ENCODE results near the gene BTBD2. TPM values are rescaled to one million over a fixed set of nuclear protein-coding genes. Genes with fewer than 3 reads are reported as not detected.

BTBD2 gene
- total and polyA plus RNA-seq, 9 donors: 14.4 to 131 (median 88.0) TPM

GRCh38 chr19:1942934-1943555, 72.5 kb downstream of the BTBD2 start:
- WGBS, 3 donors: 23 to 26% (median 26%) methylated on average over 21 of the region's 21 CpGs
- H3K27ac ChIP-seq: no peak overlapping the region
- intact Hi-C loops (cut with DNase I): no loop called here

GRCh38 chr19:1942078-1942933, 73.2 kb downstream of the BTBD2 start:
- 0 to 2% (median 1%) methylated on average over 39 to 40 of the region's 40 CpGs for WGBS, 3 donors
- H3K27ac ChIP-seq: peak overlapping the region; percentile 53 to 75
- TF ChIP-seq EP300 (IDR thresholded peaks at IDR 0.05) (no peak), POLR2A (IDR thresholded peaks at IDR 0.05) (no peak), CTCF (IDR thresholded peaks at IDR 0.05) (no peak)
- intact Hi-C loops (cut with DNase I): no loop called here
- H3K4me3 ChIP-seq: peak overlapping the region; percentile 63
- H3K27me3 ChIP-seq: no peaks in the 10 kb centered on the region
- H3K36me3 ChIP-seq: no peaks in the 10 kb centered on the region
- H3K4me1 ChIP-seq (ENCODE audit: insufficient read depth): peaks cover 16% of the 10 kb centered on the region
- peak; percentile 61 to 80 (median 72) for DNase-seq
- H3K9me3 ChIP-seq: no peaks in the 10 kb centered on the region

More at GRCh38 chr19:1942934-1943555, 72.5 kb downstream of the BTBD2 start:
- no peaks in the 10 kb centered on the region for H3K9me3 ChIP-seq
- no peaks in the 10 kb centered on the region for H3K36me3 ChIP-seq
- TF ChIP-seq EP300 (IDR thresholded peaks at IDR 0.05): no peak
- TF ChIP-seq CTCF (IDR thresholded peaks at IDR 0.05): no peak
- no peak for TF ChIP-seq POLR2A (IDR thresholded peaks at IDR 0.05)
- H3K4me3 ChIP-seq: peak overlapping the region; percentile 63
- peaks cover 16% of the 10 kb centered on the region for H3K4me1 ChIP-seq (ENCODE audit: insufficient read depth)
- no peaks in the 10 kb centered on the region for H3K27me3 ChIP-seq
- DNase-seq: peak in 3 of 5 donors; percentile 30 to 60 (median 59)

DNA sequence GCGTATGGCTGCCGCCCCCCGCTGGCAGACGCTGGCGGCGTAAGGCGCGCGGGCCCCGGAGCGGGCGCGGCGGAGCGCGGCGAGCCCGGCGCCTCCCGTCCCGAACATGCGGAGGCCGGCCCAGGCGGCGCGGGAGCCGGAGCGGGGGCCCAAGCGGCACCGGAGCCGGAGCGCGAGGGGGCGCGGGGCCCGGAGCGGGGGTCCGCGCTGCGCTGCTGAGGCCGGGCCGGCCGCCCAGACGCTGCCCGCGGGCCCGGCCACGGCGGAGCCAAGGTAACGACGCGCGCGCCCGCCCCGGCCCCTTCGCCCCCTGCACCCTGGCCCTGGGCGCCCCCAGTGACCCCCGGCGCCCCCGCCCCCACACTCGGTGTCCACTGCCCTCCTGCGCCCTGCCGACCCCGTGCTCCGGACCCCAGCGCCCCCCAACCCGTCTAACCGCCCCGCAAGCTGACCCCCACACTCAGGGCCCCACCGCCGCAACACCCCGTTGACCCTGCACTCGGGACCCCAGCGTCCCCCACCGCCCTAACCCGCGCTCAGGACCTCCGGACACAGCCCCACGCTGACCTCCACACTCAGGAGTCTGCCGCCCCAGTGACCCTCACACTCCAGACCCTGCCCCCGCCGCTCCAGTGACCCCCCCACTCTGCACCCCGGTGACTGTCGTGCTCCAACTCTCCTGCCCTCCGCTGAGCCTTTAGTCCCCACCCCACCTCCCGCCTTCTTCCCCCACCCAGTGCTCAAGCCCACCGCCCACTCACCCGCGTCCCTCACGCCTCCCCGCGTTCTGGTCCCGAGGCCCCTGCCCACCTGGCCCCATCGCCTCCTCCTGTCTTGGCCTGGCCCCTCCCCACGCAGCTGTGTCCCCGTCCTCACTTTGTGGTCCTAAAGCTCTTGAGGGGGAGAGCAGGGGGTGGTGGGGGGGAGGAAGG, 74.1 kb downstream of the BTBD2 start, which contains the start of gene CSNK1G2:
Gene CSNK1G2 (plus strand): TSS at position 27 of the 932 bp plus-strand sequence. CDS start 28,601 bp downstream, outside the sequence.
- peak within 1 kb of the TSS; percentile 63 for H3K4me3 ChIP-seq
- DNase-seq: peak; percentile 42 to 78 (median 67)
- WGBS, 3 donors: 0 to 1% (median 0%) methylated on average over 25 to 97 of the region's 97 CpGs
- no peaks in the 10 kb centered on the region for H3K36me3 ChIP-seq
- peak within 1 kb of the TSS; percentile 89 to 99 for H3K27ac ChIP-seq
- no peak for TF ChIP-seq EP300 (IDR thresholded peaks at IDR 0.05)
- no peak for TF ChIP-seq CTCF (IDR thresholded peaks at IDR 0.05)
- TF ChIP-seq POLR2A (IDR thresholded peaks at IDR 0.05): no peak
- H3K9me3 ChIP-seq: no peaks in the 10 kb centered on the region
- H3K27me3 ChIP-seq: no peaks in the 10 kb centered on the region
- peaks cover 16% of the 10 kb centered on the region for H3K4me1 ChIP-seq (ENCODE audit: insufficient read depth)
- intact Hi-C loops (cut with DNase I): no loop called here

GRCh38 chr19:1938071-1938470, 77.4 kb downstream of the BTBD2 start:
- no peak overlapping the region for H3K4me3 ChIP-seq
- intact Hi-C loops (cut with DNase I): loop anchor here in 3 of 4 donors (5.0 to 10.0 kb wide), 3 partner anchors 74 to 137 kb away; no protein-coding TSS in a partner anchor
- no peaks in the 10 kb centered on the region for H3K27me3 ChIP-seq
- peak in 1 of 5 donors; percentile 24 for DNase-seq
- H3K36me3 ChIP-seq: no peaks in the 10 kb centered on the region
- no peak overlapping the region for H3K27ac ChIP-seq
- H3K4me1 ChIP-seq (ENCODE audit: insufficient read depth): peaks cover 10% of the 10 kb centered on the region
- H3K9me3 ChIP-seq: no peaks in the 10 kb centered on the region
- no peak for TF ChIP-seq POLR2A (IDR thresholded peaks at IDR 0.05)
- no peak for TF ChIP-seq EP300 (IDR thresholded peaks at IDR 0.05)
- no peak for TF ChIP-seq CTCF (IDR thresholded peaks at IDR 0.05)
- WGBS, 3 donors: 64 to 81% (median 68%) methylated on average over 7 of the region's 7 CpGs
